H9 (cell line): ENCODE measurements around the gene FLT3LG. TPM values are rescaled to one million over a fixed set of nuclear protein-coding genes. Genes with fewer than 3 reads are reported as not detected.

ENCODE experiments used
- DNase-seq: peaks from one replicate; pipeline ENCODE4 v3.0.0-alpha.2; 2017
- H2AFZ ChIP-seq: one replicate; pipeline ENCODE4 v1.6.1; 2013; ENCODE audit warnings: mild to moderate bottlenecking, low read length, control low read depth, moderate library complexity
- H2AK5ac ChIP-seq: 2 replicates; pipeline ENCODE4 v1.6.1; 2013; ENCODE audit warnings: low read length, control low read depth, mixed read lengths; ENCODE audit not compliant: insufficient read length
- H2BK120ac ChIP-seq: one replicate; pipeline ENCODE4 v1.6.1; 2013; ENCODE audit warnings: low read depth, mild to moderate bottlenecking, low read length, control low read depth, inconsistent platforms; ENCODE audit not compliant: poor library complexity, severe bottlenecking
- H2BK12ac ChIP-seq: 2 replicates; pipeline ENCODE4 v1.6.1; 2013; ENCODE audit warnings: low read length, control low read depth, mixed read lengths, low read depth; ENCODE audit not compliant: insufficient read length
- H2BK15ac ChIP-seq: 2 replicates; pipeline ENCODE4 v1.6.1; 2013; ENCODE audit warnings: low read depth, low read length, control low read depth
- H2BK20ac ChIP-seq: one replicate; pipeline ENCODE4 v1.6.1; 2013; ENCODE audit warnings: low read depth, mild to moderate bottlenecking, low read length, control low read depth, inconsistent platforms; ENCODE audit not compliant: poor library complexity, severe bottlenecking
- H2BK5ac ChIP-seq: 2 replicates; pipeline ENCODE4 v1.6.1; 2013; ENCODE audit warnings: low read length, control low read depth, mixed read lengths; ENCODE audit not compliant: insufficient read length
- H3K14ac ChIP-seq: 2 replicates; pipeline ENCODE4 v1.6.1; 2013; ENCODE audit warnings: low read length, control low read depth; ENCODE audit not compliant: insufficient read depth
- H3K18ac ChIP-seq: 2 replicates; pipeline ENCODE4 v1.6.1; 2013; ENCODE audit warnings: low read depth, mild to moderate bottlenecking, mixed read lengths, low read length, control low read depth; ENCODE audit not compliant: insufficient read length
- H3K23ac ChIP-seq: 2 replicates; pipeline ENCODE4 v1.6.1; 2013; ENCODE audit warnings: low read length, control low read depth, mixed read lengths, low read depth; ENCODE audit not compliant: insufficient read length
- H3K23me2 ChIP-seq: 2 replicates; pipeline ENCODE4 v1.6.1; 2013; ENCODE audit warnings: low read depth, mild to moderate bottlenecking, mixed read lengths, low read length, control low read depth; ENCODE audit not compliant: insufficient read length, poor library complexity, severe bottlenecking
- H3K27ac ChIP-seq: 2 replicates; pipeline ENCODE4 v1.5.1; 2013; ENCODE audit warnings: low read length, control low read depth, mixed read lengths, low read depth; ENCODE audit not compliant: insufficient read length
- H3K27me3 ChIP-seq: 2 replicates; pipeline ENCODE4 v1.6.1; 2013; ENCODE audit warnings: low read length, control low read depth, inconsistent platforms; ENCODE audit not compliant: insufficient read depth
- H3K4ac ChIP-seq: 2 replicates; pipeline ENCODE4 v1.6.1; 2013; ENCODE audit warnings: low read depth, mild to moderate bottlenecking, control low read depth, inconsistent platforms, low read length, moderate library complexity
- H3K4me1 ChIP-seq: 2 replicates; pipeline ENCODE4 v1.6.1; 2013; ENCODE audit warnings: low read length, control low read depth, inconsistent platforms; ENCODE audit not compliant: insufficient read depth
- H3K4me2 ChIP-seq: 2 replicates; pipeline ENCODE4 v1.6.1; 2013; ENCODE audit warnings: low read length, control low read depth, mixed read lengths; ENCODE audit not compliant: insufficient read length, insufficient read depth
- H3K56ac ChIP-seq: 2 replicates; pipeline ENCODE4 v1.6.1; 2013; ENCODE audit warnings: low read depth, mild to moderate bottlenecking, mixed read lengths, low read length, control low read depth; ENCODE audit not compliant: insufficient read length
- H3K79me1 ChIP-seq: 2 replicates; pipeline ENCODE4 v1.6.1; 2013; ENCODE audit warnings: low read depth, mild to moderate bottlenecking, moderate library complexity, low read length, control low read depth, inconsistent platforms; ENCODE audit not compliant: insufficient read depth, poor library complexity, severe bottlenecking
- H3K79me2 ChIP-seq: 2 replicates; pipeline ENCODE4 v1.6.1; 2013; ENCODE audit warnings: low read length, control low read depth, inconsistent platforms; ENCODE audit not compliant: insufficient read depth
- H3K9ac ChIP-seq: 2 replicates; pipeline ENCODE4 v1.6.1; 2013; ENCODE audit warnings: low read length, control low read depth, mixed read lengths; ENCODE audit not compliant: insufficient read length; ENCODE audit errors: extremely low read depth
- H3K9me3 ChIP-seq: one replicate; pipeline ENCODE4 v1.6.1; 2013; ENCODE audit warnings: low read depth, low read length, inconsistent platforms; ENCODE audit not compliant: control insufficient read depth
- H3T11ph ChIP-seq: one replicate; pipeline ENCODE4 v1.6.1; 2013; ENCODE audit warnings: mild to moderate bottlenecking, low read length, control low read depth, inconsistent platforms
- H4K20me1 ChIP-seq: one replicate; pipeline ENCODE4 v1.6.1; 2013; ENCODE audit not compliant: control insufficient read depth, insufficient read length, insufficient read depth
- H4K5ac ChIP-seq: 2 replicates; pipeline ENCODE4 v1.6.1; 2013; ENCODE audit warnings: low read depth, mild to moderate bottlenecking, mixed read lengths, low read length, control low read depth; ENCODE audit not compliant: insufficient read length
- H4K8ac ChIP-seq: replicated peaks from 2 replicates; pipeline ENCODE4 v1.6.1; 2013; ENCODE audit warnings: low read length, control low read depth, mixed read lengths, low read depth; ENCODE audit not compliant: insufficient read length
- H4K91ac ChIP-seq: 2 replicates; pipeline ENCODE4 v1.6.1; 2013; ENCODE audit warnings: low read depth, mild to moderate bottlenecking, moderate library complexity, mixed read lengths, low read length, control low read depth; ENCODE audit not compliant: insufficient read length
- H3K27ac Mint-ChIP-seq, 3 experiments: 2 replicates in 2 of 3; 3 replicates in 1 of 3; pipeline ENCODE4 v1.8.0; 2020 to 2021; ENCODE audit warnings: mixed read lengths in 3 of 3, mild to moderate bottlenecking in 1 of 3, moderate library complexity in 1 of 3
- H3K27me3 Mint-ChIP-seq: 2 replicates; pipeline ENCODE4 v1.8.0; 2021; ENCODE audit warnings: low read depth, mild to moderate bottlenecking, moderate library complexity, mixed read lengths
- H3K36me3 Mint-ChIP-seq, 3 experiments: 2 replicates in 2 of 3; 3 replicates in 1 of 3; pipeline ENCODE4 v1.8.0; 2020 to 2021; ENCODE audit warnings: low read depth in 3 of 3, mixed read lengths in 3 of 3; ENCODE audit not compliant: insufficient read depth in 1 of 3
- H3K4me1 Mint-ChIP-seq, 2 experiments: 2 replicates each; pipeline ENCODE4 v1.8.0; 2020; ENCODE audit warnings: mixed read lengths in 2 of 2
- H3K4me3 Mint-ChIP-seq, 2 experiments: 2 replicates in 1 of 2; 3 replicates in 1 of 2; pipeline ENCODE4 v1.8.0; 2020 to 2021; ENCODE audit warnings: mild to moderate bottlenecking in 2 of 2, mixed read lengths in 2 of 2, moderate library complexity in 1 of 2
- H3K9me3 Mint-ChIP-seq, 2 experiments: 2 replicates in 1 of 2; 3 replicates in 1 of 2; pipeline ENCODE4 v1.8.0; 2020; ENCODE audit warnings: mild to moderate bottlenecking in 2 of 2, mixed read lengths in 2 of 2, moderate library complexity in 1 of 2
- WGBS: extraction: QIAGEN DNeasy Blood & Tissue Kit; methylation state at CpG from one replicate; pipeline ENCODE4 v1.1.7; 2013; ENCODE audit warnings: missing lambda C conversion rate, low lambda C conversion rate, mixed read lengths; ENCODE audit not compliant: insufficient read length; ENCODE audit errors: extremely low coverage; 5-methylcytosine and 5-hydroxymethylcytosine counted together
- total RNA-seq: library from RNA; stranded (reverse); gene quantifications from 2 replicates; pipeline ENCODE4 v1.2.1, GENCODE V29; 2021
- TF ChIP-seq, protein P1 (sequence below): fragments of 200-600 bp; sonication (generic); conservative IDR thresholded peaks from 3 replicates; pipeline ENCODE4 v1.8.0; 2021; ENCODE audit warnings: antibody characterized with exemption, mild to moderate bottlenecking

The FLT3LG gene
- total RNA-seq, 1 experiment from 2014 or later: 2.1 TPM

DNA sequence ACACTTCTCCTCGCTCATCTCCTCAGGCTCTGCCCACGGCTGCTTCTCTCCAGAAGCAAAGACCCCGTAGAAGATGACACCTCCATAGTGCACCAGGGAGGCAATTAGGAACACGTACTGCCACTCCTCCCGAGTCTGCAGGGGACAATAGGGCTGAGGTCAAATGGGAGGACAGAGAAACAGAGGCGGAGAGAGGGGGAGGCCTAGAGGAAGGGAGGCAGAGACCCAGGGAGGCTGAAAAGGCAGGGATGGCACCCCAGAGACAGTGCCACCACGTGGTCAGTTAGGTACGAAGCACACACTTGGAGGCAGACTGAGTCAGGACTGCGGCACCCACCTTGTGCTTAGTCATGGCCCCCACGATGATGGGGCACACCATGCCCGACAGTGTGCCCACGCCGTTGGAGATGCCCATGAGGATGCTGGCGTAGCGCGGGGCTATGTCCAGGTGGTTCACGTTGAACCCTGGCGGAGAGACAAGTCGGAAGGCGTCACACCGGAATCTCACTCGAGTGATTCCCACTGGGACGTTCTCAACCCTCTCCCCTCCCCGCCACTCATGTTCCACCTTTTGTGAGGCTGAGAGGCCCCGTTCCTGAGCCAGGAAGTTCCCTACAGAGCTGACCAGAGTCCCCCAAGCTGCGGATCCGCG, 43.2 kb upstream of the FLT3LG start:
- H2BK12ac ChIP-seq: no peak overlapping the region
- no peak overlapping the region for H2BK15ac ChIP-seq
- no peak overlapping the region for H3K4ac ChIP-seq
- H2AFZ ChIP-seq: no peak overlapping the region
- H4K8ac ChIP-seq: no peak overlapping the region
- no peak overlapping the region for H4K5ac ChIP-seq
- Mint-ChIP-seq H3K9me3 (peaks cover 4 to 5% of the 10 kb centered on the region in 2 experiments; a peak in 4 of 5 replicates), H3K27ac (no peak overlapping the region), H3K27me3 (peaks cover 76% of the 10 kb centered on the region), H3K4me3 (peak overlapping the region in 1 of 2 experiments; percentile 53; a peak in 2 of 5 replicates), H3K36me3 (peaks cover 3 to 15% (median 6%) of the 10 kb centered on the region in 3 experiments), H3K4me1 (peaks cover 41 to 78% of the 10 kb centered on the region in 2 experiments)
- H3K27me3 ChIP-seq: peaks cover 2% of the 10 kb centered on the region; the same call in 1 of the 2 replicates
- no peaks in the 10 kb centered on the region; the same call in 1 of the 2 replicates for H3K4me1 ChIP-seq
- H3K14ac ChIP-seq: no peak overlapping the region
- no peak overlapping the region for H2AK5ac ChIP-seq
- H3K4me2 ChIP-seq: no peak overlapping the region
- no peak for DNase-seq
- no peak overlapping the region for H3K18ac ChIP-seq
- no peak overlapping the region for H3K27ac ChIP-seq
- no peak overlapping the region for H2BK20ac ChIP-seq
- H3K23ac ChIP-seq: no peak overlapping the region
- no peak overlapping the region for H3K56ac ChIP-seq
- TF ChIP-seq, protein P1, sequence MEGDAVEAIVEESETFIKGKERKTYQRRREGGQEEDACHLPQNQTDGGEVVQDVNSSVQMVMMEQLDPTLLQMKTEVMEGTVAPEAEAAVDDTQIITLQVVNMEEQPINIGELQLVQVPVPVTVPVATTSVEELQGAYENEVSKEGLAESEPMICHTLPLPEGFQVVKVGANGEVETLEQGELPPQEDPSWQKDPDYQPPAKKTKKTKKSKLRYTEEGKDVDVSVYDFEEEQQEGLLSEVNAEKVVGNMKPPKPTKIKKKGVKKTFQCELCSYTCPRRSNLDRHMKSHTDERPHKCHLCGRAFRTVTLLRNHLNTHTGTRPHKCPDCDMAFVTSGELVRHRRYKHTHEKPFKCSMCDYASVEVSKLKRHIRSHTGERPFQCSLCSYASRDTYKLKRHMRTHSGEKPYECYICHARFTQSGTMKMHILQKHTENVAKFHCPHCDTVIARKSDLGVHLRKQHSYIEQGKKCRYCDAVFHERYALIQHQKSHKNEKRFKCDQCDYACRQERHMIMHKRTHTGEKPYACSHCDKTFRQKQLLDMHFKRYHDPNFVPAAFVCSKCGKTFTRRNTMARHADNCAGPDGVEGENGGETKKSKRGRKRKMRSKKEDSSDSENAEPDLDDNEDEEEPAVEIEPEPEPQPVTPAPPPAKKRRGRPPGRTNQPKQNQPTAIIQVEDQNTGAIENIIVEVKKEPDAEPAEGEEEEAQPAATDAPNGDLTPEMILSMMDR: peak; percentile 58
- H3K79me1 ChIP-seq: no peaks in the 10 kb centered on the region
- H3K9ac ChIP-seq: no peak overlapping the region
- H2BK120ac ChIP-seq: no peak overlapping the region
- H2BK5ac ChIP-seq: no peak overlapping the region
- H3K79me2 ChIP-seq: no peaks in the 10 kb centered on the region
- no peak overlapping the region for H3T11ph ChIP-seq
- H3K23me2 ChIP-seq: peaks cover 20% of the 10 kb centered on the region
- no peaks in the 10 kb centered on the region for H3K9me3 ChIP-seq
- H4K20me1 ChIP-seq: no peaks in the 10 kb centered on the region
- no CpG with 5 or more reads among the region's 28 CpGs for WGBS
- H4K91ac ChIP-seq: no peak overlapping the region
